Measurements from ENCODE around the gene CIART. TPM values are rescaled to one million over a fixed set of nuclear protein-coding genes. Genes with fewer than 3 reads are reported as not detected.
"Not testable (repeated sequence)": the region's sequence is repeated elsewhere in the genome, so short reads cannot be mapped to it uniquely, and the experiment has no call there.

CIART gene
- 8.6 and 9.4 TPM in 2 replicates for polyA plus RNA-seq (2011; rRNA removed)
- polyA minus RNA-seq (2011; rRNA and poly(A)+ RNA removed), result 12.6 and 17.8 TPM in 2 replicates

- ChIA-PET POLR2A (interaction anchor here (0.6 to 1.7 kb wide), 4 partner anchors 9 to 346 kb away, joined by 3 to 7 read pairs (median 4); partner anchors contain the start of genes APH1A and C1orf54), CTCF (interaction anchor here (0.6 to 7.7 kb wide), 12 partner anchors 9 to 251 kb away, joined by 3 to 165 read pairs (median 5); partner anchors contain the start of genes APH1A, C1orf54 and CA14)
- Histone ChIP-seq H3K27me3 (ENCODE audit: control insufficient read depth, insufficient read depth, low read length) (no peaks in the 10 kb centered on the region), H3K27ac (ENCODE audit: low read depth, low read length) (peak within 1 kb of the TSS; percentile 77), H3K9me3 (ENCODE audit: control insufficient read depth, insufficient read depth, low read length) (no peaks in the 10 kb centered on the region; the same call in 1 of the 2 replicates), H3K4me3 (ENCODE audit: low read depth, low read length) (peak within 1 kb of the TSS; percentile 77)
- TF ChIP-seq, protein P1, sequence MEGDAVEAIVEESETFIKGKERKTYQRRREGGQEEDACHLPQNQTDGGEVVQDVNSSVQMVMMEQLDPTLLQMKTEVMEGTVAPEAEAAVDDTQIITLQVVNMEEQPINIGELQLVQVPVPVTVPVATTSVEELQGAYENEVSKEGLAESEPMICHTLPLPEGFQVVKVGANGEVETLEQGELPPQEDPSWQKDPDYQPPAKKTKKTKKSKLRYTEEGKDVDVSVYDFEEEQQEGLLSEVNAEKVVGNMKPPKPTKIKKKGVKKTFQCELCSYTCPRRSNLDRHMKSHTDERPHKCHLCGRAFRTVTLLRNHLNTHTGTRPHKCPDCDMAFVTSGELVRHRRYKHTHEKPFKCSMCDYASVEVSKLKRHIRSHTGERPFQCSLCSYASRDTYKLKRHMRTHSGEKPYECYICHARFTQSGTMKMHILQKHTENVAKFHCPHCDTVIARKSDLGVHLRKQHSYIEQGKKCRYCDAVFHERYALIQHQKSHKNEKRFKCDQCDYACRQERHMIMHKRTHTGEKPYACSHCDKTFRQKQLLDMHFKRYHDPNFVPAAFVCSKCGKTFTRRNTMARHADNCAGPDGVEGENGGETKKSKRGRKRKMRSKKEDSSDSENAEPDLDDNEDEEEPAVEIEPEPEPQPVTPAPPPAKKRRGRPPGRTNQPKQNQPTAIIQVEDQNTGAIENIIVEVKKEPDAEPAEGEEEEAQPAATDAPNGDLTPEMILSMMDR (IDR thresholded peaks at IDR 0.05; ENCODE audit: low read depth, low read length), result no peak
- peak; percentile 98 for DNase-seq (ENCODE audit: low read depth, low spot score)
These were observed at the start of gene CIART for GRCh38 chr1:150281758-150282557. CIART (plus strand) TSS chr1:150282554; CDS start chr1:150283268, 714 bp downstream.

- DNase-seq (ENCODE audit: low read depth, low spot score); H3K4me3 ChIP-seq (ENCODE audit: low read depth, low read length); H3K27ac ChIP-seq (ENCODE audit: low read depth, low read length); H3K9me3 ChIP-seq (ENCODE audit: control insufficient read depth, insufficient read depth, low read length); H3K27me3 ChIP-seq (ENCODE audit: control insufficient read depth, insufficient read depth, low read length): not testable (repeated sequence)
- CTCF ChIA-PET, result interaction anchor here (0.6 to 1.1 kb wide), 5 partner anchors 10 to 182 kb away, joined by 3 to 6 read pairs (median 3); partner anchors contain the start of gene C1orf54
- POLR2A ChIA-PET, result interaction anchor here (0.6 to 0.7 kb wide), 2 partner anchors 71 to 110 kb away, joined by 5 to 8 read pairs; no protein-coding TSS in a partner anchor
These were observed 49.4 kb upstream of the CIART start for GRCh38 chr1:150232921-150233320.

GRCh38 chr1:150233359-150234308 is 48.7 kb upstream of the CIART start:
- ChIA-PET CTCF (interaction anchor here (0.6 to 1.1 kb wide), 7 partner anchors 11 to 182 kb away, joined by 3 to 6 read pairs (median 3); partner anchors contain the start of gene C1orf54), POLR2A (interaction anchor here (0.7 to 1.0 kb wide), 3 partner anchors 72 to 422 kb away, joined by 3 to 8 read pairs (median 4); no protein-coding TSS in a partner anchor)
- no peaks in the 10 kb centered on the region; the same call in 1 of the 2 replicates for H3K9me3 ChIP-seq (ENCODE audit: control insufficient read depth, insufficient read depth, low read length)

DNA sequence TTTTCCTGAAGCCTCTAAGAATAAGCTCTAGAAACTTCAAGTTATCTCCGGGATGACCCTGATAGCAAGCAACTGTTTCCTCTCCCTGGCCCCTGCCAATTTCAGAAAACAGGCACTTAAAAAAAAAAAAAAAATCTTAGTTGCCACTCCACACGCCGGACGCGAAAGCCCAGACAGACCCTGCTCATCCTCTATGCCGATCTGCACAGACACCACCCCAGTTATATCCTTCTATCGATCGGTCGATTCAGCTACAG is 48.1 kb upstream of the CIART start:
- peak overlapping the region; percentile 90 for H3K4me3 ChIP-seq (ENCODE audit: low read depth, low read length)
- no peaks in the 10 kb centered on the region for H3K27me3 ChIP-seq (ENCODE audit: control insufficient read depth, insufficient read depth, low read length)
- ChIA-PET CTCF (interaction anchor here (0.6 to 1.1 kb wide), 3 partner anchors 19 to 47 kb away, joined by 3 read pairs; partner anchors contain the start of gene C1orf54), POLR2A (interaction anchor here (0.7 to 1.0 kb wide), 2 partner anchors 161 to 421 kb away, joined by 3 to 4 read pairs; no protein-coding TSS in a partner anchor)
- TF ChIP-seq, protein P1 (IDR thresholded peaks at IDR 0.05; ENCODE audit: low read depth, low read length), result no peak
- no peak for DNase-seq (ENCODE audit: low read depth, low spot score)
- H3K27ac ChIP-seq (ENCODE audit: low read depth, low read length), result peak overlapping the region; percentile 75
- no peaks in the 10 kb centered on the region; the same call in 1 of the 2 replicates for H3K9me3 ChIP-seq (ENCODE audit: control insufficient read depth, insufficient read depth, low read length)

More at GRCh38 chr1:150233359-150234308, 48.7 kb upstream of the CIART start:
- Histone ChIP-seq H3K27me3 (ENCODE audit: control insufficient read depth, insufficient read depth, low read length) (no peaks in the 10 kb centered on the region), H3K27ac (ENCODE audit: low read depth, low read length) (peak overlapping the region; percentile 75), H3K4me3 (ENCODE audit: low read depth, low read length) (peak overlapping the region; percentile 90)
- TF ChIP-seq, protein P1 (IDR thresholded peaks at IDR 0.05; ENCODE audit: low read depth, low read length), result no peak
- DNase-seq (ENCODE audit: low read depth, low spot score), result no peak

All from AG04450 (cell line).